SK-N-SH treated with all-trans-retinoic acid at 6 μM for 48 hours (cell line): Measurements from ENCODE around the gene RAB19.

ENCODE experiments used
- ATAC-seq: fragments of 200-7000 bp; cut with Tn5 transposase; 3 replicates; pipeline ENCODE4 v1.9.1; 2020; ENCODE audit warnings: mild to moderate bottlenecking, moderate library complexity
- BACH2 ChIP-seq: fragments of 250-450 bp; sonication (Bioruptor Pico); IDR thresholded peaks from 2 replicates; pipeline ENCODE4 v1.9.0; 2021; ENCODE audit warnings: mild to moderate bottlenecking, borderline replicate concordance
- ESRRG ChIP-seq: fragments of 250-450 bp; sonication (Bioruptor Pico); IDR thresholded peaks from 2 replicates; pipeline ENCODE4 v1.6.1; 2021; ENCODE audit warnings: mild to moderate bottlenecking
- GLIS3 ChIP-seq: fragments of 250-450 bp; sonication (Bioruptor Pico); IDR thresholded peaks from 2 replicates; pipeline ENCODE4 v1.5.0; 2020; ENCODE audit warnings: mild to moderate bottlenecking, moderate library complexity
- ISL1 ChIP-seq: fragments of 250-450 bp; sonication (Bioruptor Pico); IDR thresholded peaks from 2 replicates; pipeline ENCODE4 v2.1.2; 2022; ENCODE audit warnings: mild to moderate bottlenecking, moderate library complexity
- OSR1 ChIP-seq: fragments of 250-450 bp; sonication (Bioruptor Pico); IDR thresholded peaks from 2 replicates; pipeline ENCODE4 v1.8.0; 2022; ENCODE audit warnings: moderate library complexity, mild to moderate bottlenecking, inconsistent platforms
- PPARA ChIP-seq: fragments of 250-450 bp; sonication (Bioruptor Pico); IDR thresholded peaks from 2 replicates; pipeline ENCODE4 v1.5.0; 2020; ENCODE audit warnings: mild to moderate bottlenecking, borderline replicate concordance
- RARB ChIP-seq: fragments of 250-450 bp; sonication (Bioruptor Pico); IDR thresholded peaks from 2 replicates; pipeline ENCODE4 v1.8.0; 2021; ENCODE audit warnings: mild to moderate bottlenecking, moderate library complexity
- TCF4 ChIP-seq: fragments of 250-450 bp; sonication (Bioruptor Pico); IDR thresholded peaks from 2 replicates; pipeline ENCODE4 v1.8.0; 2021; ENCODE audit warnings: mild to moderate bottlenecking, moderate library complexity, borderline replicate concordance
- TOX ChIP-seq: fragments of 250-450 bp; sonication (Bioruptor Pico); IDR thresholded peaks from 2 replicates; pipeline ENCODE4 v1.8.0; 2021; ENCODE audit warnings: mild to moderate bottlenecking, moderate library complexity, borderline replicate concordance
- ZC3H10 ChIP-seq: fragments of 250-450 bp; sonication (Bioruptor Pico); IDR thresholded peaks from 2 replicates; pipeline ENCODE4 v1.5.1; 2021; ENCODE audit warnings: mild to moderate bottlenecking, moderate library complexity
- ZFP3 ChIP-seq: fragments of 250-450 bp; sonication (Bioruptor Pico); IDR thresholded peaks from 2 replicates; pipeline ENCODE4 v1.5.0; 2020; ENCODE audit warnings: mild to moderate bottlenecking, moderate library complexity
- ZFP30 ChIP-seq: fragments of 450-650 bp; formaldehyde crosslinking; IDR thresholded peaks from 2 replicates; pipeline ENCODE4 v1.5.0; 2022; ENCODE audit warnings: mild to moderate bottlenecking, moderate library complexity
- ZNF70 ChIP-seq: fragments of 450-650 bp; formaldehyde crosslinking; IDR thresholded peaks from 2 replicates; pipeline ENCODE4 v1.5.0; 2020; ENCODE audit warnings: mild to moderate bottlenecking, moderate library complexity
- ZNF8 ChIP-seq: fragments of 450-650 bp; formaldehyde crosslinking; IDR thresholded peaks from 2 replicates; pipeline ENCODE4 v1.5.0; 2020; ENCODE audit warnings: mild to moderate bottlenecking, moderate library complexity
- TF ChIP-seq, protein P1 (sequence below): fragments of 250-450 bp; sonication (Bioruptor Pico); IDR thresholded peaks from 2 replicates; pipeline ENCODE4 v1.8.0; 2020; ENCODE audit warnings: mild to moderate bottlenecking, moderate library complexity, borderline replicate concordance
- TF ChIP-seq, protein P2 (sequence below): fragments of 250-450 bp; sonication (Bioruptor Pico); IDR thresholded peaks from 2 replicates; pipeline ENCODE4 v1.5.1; 2021; ENCODE audit warnings: mild to moderate bottlenecking, moderate library complexity
- TF ChIP-seq, protein P3 (sequence below): fragments of 250-450 bp; sonication (Bioruptor Pico); IDR thresholded peaks from 2 replicates; pipeline ENCODE4 v1.5.1; 2020; ENCODE audit warnings: low read depth, mild to moderate bottlenecking, moderate library complexity
- TF ChIP-seq, protein P4 (sequence below): fragments of 250-450 bp; sonication (Bioruptor Pico); IDR thresholded peaks from 2 replicates; pipeline ENCODE4 v1.8.0; 2021; ENCODE audit warnings: low read depth, mild to moderate bottlenecking, moderate library complexity, borderline replicate concordance

Gene RAB19

DNA sequence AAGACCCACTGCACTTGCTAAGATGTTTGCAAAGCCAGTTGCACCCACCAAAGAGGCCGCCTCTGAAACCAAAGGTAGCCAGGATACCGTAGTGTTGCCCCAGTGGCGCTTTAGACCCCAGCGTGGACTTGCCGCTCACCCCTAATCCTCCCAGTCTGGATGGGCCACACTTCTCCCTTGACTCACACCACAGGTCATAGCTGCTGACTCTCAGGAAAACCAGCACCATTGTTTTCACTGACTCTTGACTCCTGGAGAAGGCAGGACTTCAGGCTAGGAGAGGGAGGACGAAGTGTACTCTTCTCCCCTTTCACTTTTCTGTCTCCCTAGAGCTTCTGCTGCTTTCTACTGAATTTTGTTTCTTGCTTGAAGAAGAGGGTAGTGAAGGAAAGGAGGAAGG, 22.3 kb downstream of the RAB19 start:
- no peak; the same call in 2 of the 3 replicates for ATAC-seq
- TF ChIP-seq ZNF70 (CRISPR knock-in tag) (no peak), RARB (CRISPR knock-in tag) (no peak)
- TF ChIP-seq, all 23 proteins: peak for 0

DNA sequence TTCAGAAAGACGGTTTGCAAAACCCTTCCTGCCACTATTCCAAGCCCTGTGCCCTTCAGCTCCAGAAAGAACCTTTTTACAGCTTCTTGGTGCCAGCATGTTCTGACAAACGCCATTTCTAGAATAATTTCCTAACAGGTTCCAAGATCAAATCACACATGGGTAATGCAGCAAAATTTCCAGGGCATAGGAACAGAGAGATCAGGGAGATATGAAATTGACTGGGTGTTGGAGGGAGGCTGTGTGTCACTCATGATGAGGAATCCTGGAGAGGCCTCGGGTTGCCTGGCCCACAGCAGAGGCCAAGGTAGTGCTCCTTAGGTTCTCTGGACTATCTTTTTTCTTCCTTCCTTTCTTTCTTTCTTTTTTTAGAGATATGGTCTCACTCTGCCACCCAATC, 29.5 kb downstream of the RAB19 start:
- no peak for ATAC-seq
- TF ChIP-seq, protein P1, sequence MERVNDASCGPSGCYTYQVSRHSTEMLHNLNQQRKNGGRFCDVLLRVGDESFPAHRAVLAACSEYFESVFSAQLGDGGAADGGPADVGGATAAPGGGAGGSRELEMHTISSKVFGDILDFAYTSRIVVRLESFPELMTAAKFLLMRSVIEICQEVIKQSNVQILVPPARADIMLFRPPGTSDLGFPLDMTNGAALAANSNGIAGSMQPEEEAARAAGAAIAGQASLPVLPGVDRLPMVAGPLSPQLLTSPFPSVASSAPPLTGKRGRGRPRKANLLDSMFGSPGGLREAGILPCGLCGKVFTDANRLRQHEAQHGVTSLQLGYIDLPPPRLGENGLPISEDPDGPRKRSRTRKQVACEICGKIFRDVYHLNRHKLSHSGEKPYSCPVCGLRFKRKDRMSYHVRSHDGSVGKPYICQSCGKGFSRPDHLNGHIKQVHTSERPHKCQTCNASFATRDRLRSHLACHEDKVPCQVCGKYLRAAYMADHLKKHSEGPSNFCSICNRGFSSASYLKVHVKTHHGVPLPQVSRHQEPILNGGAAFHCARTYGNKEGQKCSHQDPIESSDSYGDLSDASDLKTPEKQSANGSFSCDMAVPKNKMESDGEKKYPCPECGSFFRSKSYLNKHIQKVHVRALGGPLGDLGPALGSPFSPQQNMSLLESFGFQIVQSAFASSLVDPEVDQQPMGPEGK (CRISPR knock-in tag) = no peak
- TF ChIP-seq ZNF8 = no peak
- TF ChIP-seq ZFP30 (CRISPR knock-in tag) = no peak
- TF ChIP-seq TOX (CRISPR knock-in tag) = no peak
- TF ChIP-seq OSR1 (CRISPR knock-in tag) = no peak
- TF ChIP-seq ZFP3 (CRISPR knock-in tag) = no peak
- TF ChIP-seq, protein P2, sequence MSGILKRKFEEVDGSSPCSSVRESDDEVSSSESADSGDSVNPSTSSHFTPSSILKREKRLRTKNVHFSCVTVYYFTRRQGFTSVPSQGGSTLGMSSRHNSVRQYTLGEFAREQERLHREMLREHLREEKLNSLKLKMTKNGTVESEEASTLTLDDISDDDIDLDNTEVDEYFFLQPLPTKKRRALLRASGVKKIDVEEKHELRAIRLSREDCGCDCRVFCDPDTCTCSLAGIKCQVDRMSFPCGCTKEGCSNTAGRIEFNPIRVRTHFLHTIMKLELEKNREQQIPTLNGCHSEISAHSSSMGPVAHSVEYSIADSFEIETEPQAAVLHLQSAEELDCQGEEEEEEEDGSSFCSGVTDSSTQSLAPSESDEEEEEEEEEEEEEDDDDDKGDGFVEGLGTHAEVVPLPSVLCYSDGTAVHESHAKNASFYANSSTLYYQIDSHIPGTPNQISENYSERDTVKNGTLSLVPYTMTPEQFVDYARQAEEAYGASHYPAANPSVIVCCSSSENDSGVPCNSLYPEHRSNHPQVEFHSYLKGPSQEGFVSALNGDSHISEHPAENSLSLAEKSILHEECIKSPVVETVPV (CRISPR knock-in tag) = no peak

DNA sequence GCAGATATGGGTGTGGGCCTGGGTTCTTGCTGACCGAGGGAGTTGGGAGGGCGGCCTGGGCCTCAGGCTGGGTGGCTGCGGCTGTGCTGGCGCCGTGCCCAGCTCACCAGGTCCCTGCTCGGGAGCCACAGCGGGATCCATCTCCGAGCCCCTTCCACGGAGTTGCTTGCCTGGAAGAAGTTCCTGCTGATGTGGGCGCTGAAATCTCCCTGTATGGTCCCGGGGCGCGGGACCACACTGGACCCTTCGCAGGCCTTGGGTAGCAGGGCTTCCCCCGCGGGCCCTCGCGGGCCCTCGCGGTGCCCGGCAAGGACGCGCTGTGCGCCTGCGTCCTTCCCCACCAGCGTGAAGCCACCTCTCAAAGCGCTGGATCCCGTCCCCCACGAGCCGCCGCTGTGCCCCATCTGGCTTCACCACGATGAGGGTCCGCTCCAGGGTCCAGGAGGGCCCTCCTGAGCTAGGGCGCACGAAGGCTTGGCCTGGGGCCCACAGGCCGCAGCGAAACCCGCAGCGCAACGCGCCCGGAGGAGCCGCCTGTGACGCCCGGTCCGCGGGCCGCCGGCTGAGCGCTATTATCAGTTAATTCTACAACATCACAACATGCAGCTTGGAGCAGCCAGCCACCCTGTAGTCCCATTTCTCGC, 31.5 kb downstream of the RAB19 start:
- TF ChIP-seq PPARA (CRISPR knock-in tag) = no peak
- no peak for TF ChIP-seq ZNF70 (CRISPR knock-in tag)
- TF ChIP-seq ESRRG = no peak
- TF ChIP-seq, protein P3, sequence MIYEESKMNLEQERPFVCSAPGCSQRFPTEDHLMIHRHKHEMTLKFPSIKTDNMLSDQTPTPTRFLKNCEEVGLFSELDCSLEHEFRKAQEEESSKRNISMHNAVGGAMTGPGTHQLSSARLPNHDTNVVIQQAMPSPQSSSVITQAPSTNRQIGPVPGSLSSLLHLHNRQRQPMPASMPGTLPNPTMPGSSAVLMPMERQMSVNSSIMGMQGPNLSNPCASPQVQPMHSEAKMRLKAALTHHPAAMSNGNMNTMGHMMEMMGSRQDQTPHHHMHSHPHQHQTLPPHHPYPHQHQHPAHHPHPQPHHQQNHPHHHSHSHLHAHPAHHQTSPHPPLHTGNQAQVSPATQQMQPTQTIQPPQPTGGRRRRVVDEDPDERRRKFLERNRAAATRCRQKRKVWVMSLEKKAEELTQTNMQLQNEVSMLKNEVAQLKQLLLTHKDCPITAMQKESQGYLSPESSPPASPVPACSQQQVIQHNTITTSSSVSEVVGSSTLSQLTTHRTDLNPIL = no peak
- TF ChIP-seq, protein P2 (CRISPR knock-in tag) = no peak
- no peak for TF ChIP-seq ZFP30 (CRISPR knock-in tag)
- no peak for TF ChIP-seq ZNF8
- TF ChIP-seq TOX (CRISPR knock-in tag) = no peak
- TF ChIP-seq ZC3H10 (CRISPR knock-in tag) = no peak
- no peak for TF ChIP-seq ISL1 (CRISPR knock-in tag)
- TF ChIP-seq, protein P4, sequence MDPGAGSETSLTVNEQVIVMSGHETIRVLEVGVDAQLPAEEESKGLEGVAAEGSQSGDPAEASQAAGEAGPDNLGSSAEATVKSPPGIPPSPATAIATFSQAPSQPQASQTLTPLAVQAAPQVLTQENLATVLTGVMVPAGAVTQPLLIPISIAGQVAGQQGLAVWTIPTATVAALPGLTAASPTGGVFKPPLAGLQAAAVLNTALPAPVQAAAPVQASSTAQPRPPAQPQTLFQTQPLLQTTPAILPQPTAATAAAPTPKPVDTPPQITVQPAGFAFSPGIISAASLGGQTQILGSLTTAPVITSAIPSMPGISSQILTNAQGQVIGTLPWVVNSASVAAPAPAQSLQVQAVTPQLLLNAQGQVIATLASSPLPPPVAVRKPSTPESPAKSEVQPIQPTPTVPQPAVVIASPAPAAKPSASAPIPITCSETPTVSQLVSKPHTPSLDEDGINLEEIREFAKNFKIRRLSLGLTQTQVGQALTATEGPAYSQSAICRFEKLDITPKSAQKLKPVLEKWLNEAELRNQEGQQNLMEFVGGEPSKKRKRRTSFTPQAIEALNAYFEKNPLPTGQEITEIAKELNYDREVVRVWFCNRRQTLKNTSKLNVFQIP = no peak
- no peak for TF ChIP-seq ZFP3 (CRISPR knock-in tag)

DNA sequence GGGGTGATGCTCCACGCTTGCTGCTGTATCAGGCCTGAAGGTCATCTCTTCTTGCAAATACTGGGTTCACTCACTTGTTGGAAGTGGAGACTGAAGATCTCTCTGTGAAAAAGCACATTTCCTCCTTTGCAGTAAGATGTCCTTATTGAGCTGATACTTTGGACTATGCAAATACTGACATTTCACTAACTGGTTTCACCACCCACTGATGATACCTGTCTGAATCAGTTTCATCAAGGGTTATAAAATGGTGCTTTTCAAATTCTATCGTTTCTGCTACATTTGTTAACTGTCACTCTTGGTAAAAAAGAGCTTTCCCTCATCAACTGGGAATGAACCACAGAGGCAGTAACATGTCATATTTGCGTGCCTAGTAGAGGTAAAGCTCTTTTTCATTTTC, 35.5 kb downstream of the RAB19 start:
- TF ChIP-seq ZFP30 (CRISPR knock-in tag) (no peak), BACH2 (CRISPR knock-in tag) (no peak), ZNF8 (no peak), ESRRG (no peak), ZC3H10 (CRISPR knock-in tag) (no peak)
- TF ChIP-seq, protein P3 = no peak
- ATAC-seq = no peak

More for the DNA sequence above, 31.5 kb downstream of the RAB19 start:
- no peak; the same call in 2 of the 3 replicates for ATAC-seq

DNA sequence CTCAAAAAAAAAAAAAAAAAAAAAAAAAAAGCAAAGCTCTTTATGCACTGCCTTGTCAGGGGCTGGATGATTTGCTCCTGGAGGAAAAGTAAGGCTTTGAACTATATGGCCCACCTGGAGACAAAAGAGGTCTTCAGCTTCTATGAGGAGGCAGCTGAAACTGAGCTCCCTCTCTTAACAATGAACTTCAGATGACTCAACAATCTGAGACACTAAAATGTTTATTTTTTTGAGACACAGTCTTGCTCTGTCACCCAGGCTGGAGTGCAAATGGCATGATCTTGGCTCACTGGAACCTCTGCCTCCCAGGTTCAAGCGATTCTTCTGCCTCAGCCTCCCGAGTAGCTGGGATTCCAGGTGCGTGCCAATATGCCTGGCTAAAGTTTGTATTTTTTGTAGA, 36.7 kb downstream of the RAB19 start:
- TF ChIP-seq GLIS3 (CRISPR knock-in tag) (no peak), TCF4 (CRISPR knock-in tag) (no peak), ZNF70 (CRISPR knock-in tag) (no peak)
- TF ChIP-seq, protein P2 (CRISPR knock-in tag) = no peak
- TF ChIP-seq, protein P4 = no peak
- no peak for ATAC-seq
